SW480 (cell line): ENCODE measurements around the gene PRSS27.
"Not testable (repeated sequence)": the region's sequence is repeated elsewhere in the genome, so short reads cannot be mapped to it uniquely, and the experiment has no call there.

ENCODE experiments used
- DNase-seq: peaks from one replicate; pipeline ENCODE4 v3.0.0-alpha.2; 2016; ENCODE audit warnings: low spot score

PRSS27 gene

GRCh38 chr16:2708290-2708639, 11.8 kb downstream of the PRSS27 start:
- DNase-seq, result no peak

- DNase-seq, result no peak
Observed at GRCh38 chr16:2707368-2708289, 12.4 kb downstream of the PRSS27 start.

GRCh38 chr16:2706611-2707311, 13.3 kb downstream of the PRSS27 start:
- no peak for DNase-seq

- DNase-seq, result no peak
Observed at GRCh38 chr16:2706085-2706484, 13.9 kb downstream of the PRSS27 start.

GRCh38 chr16:2705351-2705750, 14.7 kb downstream of the PRSS27 start:
- DNase-seq, result no peak

GRCh38 chr16:2704983-2705275, 15.1 kb downstream of the PRSS27 start:
- no peak for DNase-seq

GRCh38 chr16:2704166-2704982, 15.7 kb downstream of the PRSS27 start:
- DNase-seq, result no peak

GRCh38 chr16:2702871-2703745, 16.9 kb downstream of the PRSS27 start:
- no peak for DNase-seq

GRCh38 chr16:2702438-2702825, 17.6 kb downstream of the PRSS27 start:
- DNase-seq, result no peak

- peak; percentile 81 for DNase-seq
Observed at GRCh38 chr16:2701713-2702437, 18.1 kb downstream of the PRSS27 start.

GRCh38 chr16:2701272-2701671, 18.8 kb downstream of the PRSS27 start:
- no peak for DNase-seq

GRCh38 chr16:2700786-2701185, 19.2 kb downstream of the PRSS27 start:
- DNase-seq, result no peak

GRCh38 chr16:2699791-2700600, 20.0 kb downstream of the PRSS27 start:
- no peak for DNase-seq

GRCh38 chr16:2698965-2699750, 20.9 kb downstream of the PRSS27 start:
- DNase-seq, result no peak

GRCh38 chr16:2698103-2698870, 21.7 kb downstream of the PRSS27 start:
- no peak for DNase-seq

GRCh38 chr16:2697401-2697948, 22.5 kb downstream of the PRSS27 start:
- DNase-seq, result no peak

GRCh38 chr16:2696601-2697250, 23.3 kb downstream of the PRSS27 start:
- not testable (repeated sequence) for DNase-seq
